ENCODE results near the gene FNDC3A. TPM values are rescaled to one million over a fixed set of nuclear protein-coding genes. Genes with fewer than 3 reads are reported as not detected.

The FNDC3A gene
- total and polyA plus RNA-seq, 2 donors from 2014 or later: 12.5 to 67.8 TPM

DNA sequence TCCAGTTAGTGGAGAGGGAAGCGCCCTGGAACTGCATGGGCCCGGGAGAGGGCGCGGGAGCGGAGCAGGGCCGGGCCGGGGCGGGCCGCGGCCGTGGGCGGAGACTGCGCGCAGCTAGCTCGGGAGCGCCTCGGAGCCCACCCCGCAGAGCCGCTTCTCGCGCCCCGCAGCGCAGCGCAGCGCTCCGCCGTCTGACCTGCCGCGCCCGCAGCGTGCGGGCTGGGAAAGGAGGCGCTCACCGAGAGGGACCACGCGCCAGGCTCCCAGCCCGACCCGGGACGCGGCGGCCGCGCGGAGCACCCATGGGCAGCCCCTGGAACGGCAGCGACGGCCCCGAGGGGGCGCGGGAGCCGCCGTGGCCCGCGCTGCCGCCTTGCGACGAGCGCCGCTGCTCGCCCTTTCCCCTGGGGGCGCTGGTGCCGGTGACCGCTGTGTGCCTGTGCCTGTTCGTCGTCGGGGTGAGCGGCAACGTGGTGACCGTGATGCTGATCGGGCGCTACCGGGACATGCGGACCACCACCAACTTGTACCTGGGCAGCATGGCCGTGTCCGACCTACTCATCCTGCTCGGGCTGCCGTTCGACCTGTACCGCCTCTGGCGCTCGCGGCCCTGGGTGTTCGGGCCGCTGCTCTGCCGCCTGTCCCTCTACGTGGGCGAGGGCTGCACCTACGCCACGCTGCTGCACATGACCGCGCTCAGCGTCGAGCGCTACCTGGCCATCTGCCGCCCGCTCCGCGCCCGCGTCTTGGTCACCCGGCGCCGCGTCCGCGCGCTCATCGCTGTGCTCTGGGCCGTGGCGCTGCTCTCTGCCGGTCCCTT is 244.5 kb downstream of the FNDC3A start, which contains the start of gene MLNR:
TSS of gene MLNR (plus strand) at position 303 of the 820 bp plus-strand sequence. CDS start at position 303, 0 bp downstream.
- intact Hi-C loops (cut with DNase I): no loop called here
- DNase-seq: peak; percentile 50 to 74 (median 69)
- no peak within 1 kb of the TSS for H3K9ac ChIP-seq (ENCODE audit: low read length in 3 of 3)
- peak within 1 kb of the TSS; percentile 17 to 57 (median 49) for H3K4me3 ChIP-seq (ENCODE audit: low read length in 3 of 3)
- FAIRE-seq: no peak
- peaks cover 0 to 9% (median 0%) of the 10 kb centered on the region in 3 donors for H3K4me1 ChIP-seq (ENCODE audit: control insufficient read depth in 2 of 3, insufficient read depth in 2 of 3, low read depth in 1 of 3, low read length in 3 of 3)
- TF ChIP-seq, protein P1, sequence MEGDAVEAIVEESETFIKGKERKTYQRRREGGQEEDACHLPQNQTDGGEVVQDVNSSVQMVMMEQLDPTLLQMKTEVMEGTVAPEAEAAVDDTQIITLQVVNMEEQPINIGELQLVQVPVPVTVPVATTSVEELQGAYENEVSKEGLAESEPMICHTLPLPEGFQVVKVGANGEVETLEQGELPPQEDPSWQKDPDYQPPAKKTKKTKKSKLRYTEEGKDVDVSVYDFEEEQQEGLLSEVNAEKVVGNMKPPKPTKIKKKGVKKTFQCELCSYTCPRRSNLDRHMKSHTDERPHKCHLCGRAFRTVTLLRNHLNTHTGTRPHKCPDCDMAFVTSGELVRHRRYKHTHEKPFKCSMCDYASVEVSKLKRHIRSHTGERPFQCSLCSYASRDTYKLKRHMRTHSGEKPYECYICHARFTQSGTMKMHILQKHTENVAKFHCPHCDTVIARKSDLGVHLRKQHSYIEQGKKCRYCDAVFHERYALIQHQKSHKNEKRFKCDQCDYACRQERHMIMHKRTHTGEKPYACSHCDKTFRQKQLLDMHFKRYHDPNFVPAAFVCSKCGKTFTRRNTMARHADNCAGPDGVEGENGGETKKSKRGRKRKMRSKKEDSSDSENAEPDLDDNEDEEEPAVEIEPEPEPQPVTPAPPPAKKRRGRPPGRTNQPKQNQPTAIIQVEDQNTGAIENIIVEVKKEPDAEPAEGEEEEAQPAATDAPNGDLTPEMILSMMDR (IDR thresholded peaks at IDR 0.05; ENCODE audit: borderline replicate concordance, extremely low read depth, insufficient read depth): peak; percentile 10
- no peaks in the 10 kb centered on the region for H3K9me3 ChIP-seq (ENCODE audit: control insufficient read depth in 2 of 3, insufficient read depth in 1 of 3, low read length in 3 of 3)
- H3K36me3 ChIP-seq (ENCODE audit: control insufficient read depth in 2 of 3, insufficient read depth in 3 of 3, low read length in 3 of 3): no peaks in the 10 kb centered on the region
- peaks cover 29% of the 10 kb centered on the region for H3K27me3 ChIP-seq (ENCODE audit: control insufficient read depth, insufficient read depth, low read length)
- H3K27ac ChIP-seq (ENCODE audit: low read depth in 2 of 2, low read length in 2 of 2): no peak within 1 kb of the TSS

- H3K27ac ChIP-seq (ENCODE audit: low read depth in 2 of 2, low read length in 2 of 2): no peak overlapping the region
- H3K36me3 ChIP-seq (ENCODE audit: control insufficient read depth in 2 of 3, insufficient read depth in 3 of 3, low read length in 3 of 3): no peaks in the 10 kb centered on the region
- H3K9me3 ChIP-seq (ENCODE audit: control insufficient read depth in 2 of 3, insufficient read depth in 1 of 3, low read length in 3 of 3): no peaks in the 10 kb centered on the region
- DNase-seq (peak in 3 of 5 donors; percentile 22 to 38 (median 27)), FAIRE-seq (no peak)
- intact Hi-C loops (cut with DNase I): no loop called here
- H3K9ac ChIP-seq (ENCODE audit: low read length in 3 of 3): no peak overlapping the region
- H3K4me3 ChIP-seq (ENCODE audit: low read length in 3 of 3): peak overlapping the region in 1 of 3 donors; percentile 47
- TF ChIP-seq, protein P1 (IDR thresholded peaks at IDR 0.05; ENCODE audit: borderline replicate concordance, extremely low read depth, insufficient read depth): no peak
- H3K4me1 ChIP-seq (ENCODE audit: control insufficient read depth in 2 of 3, insufficient read depth in 2 of 3, low read depth in 1 of 3, low read length in 3 of 3): peaks cover 0 to 9% (median 0%) of the 10 kb centered on the region in 3 donors
- H3K27me3 ChIP-seq (ENCODE audit: control insufficient read depth, insufficient read depth, low read length): peaks cover 29% of the 10 kb centered on the region
These were observed 245.3 kb downstream of the FNDC3A start for GRCh38 chr13:49220856-49221589.

DNA sequence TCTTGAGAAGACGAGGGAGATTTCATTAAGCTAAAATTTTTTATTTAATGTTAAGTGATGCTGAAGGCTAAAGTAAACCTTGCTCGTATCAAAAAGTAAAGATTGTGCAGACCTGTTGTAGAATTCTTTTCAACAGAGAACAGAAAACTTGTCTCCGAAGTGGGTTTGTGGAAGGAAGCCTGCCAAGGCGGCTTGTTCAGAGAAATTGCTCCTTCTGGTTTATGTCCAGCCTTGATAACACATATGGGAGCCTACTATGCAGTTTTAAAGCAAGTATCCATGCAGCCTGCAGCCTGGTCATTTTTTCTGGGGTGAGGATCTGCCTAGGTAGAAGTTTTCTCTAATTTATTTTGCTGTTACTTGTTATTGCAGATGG is 245.9 kb downstream of the FNDC3A start:
- no peak for FAIRE-seq
- peaks cover 29% of the 10 kb centered on the region for H3K27me3 ChIP-seq (ENCODE audit: control insufficient read depth, insufficient read depth, low read length)
- intact Hi-C loops (cut with DNase I): no loop called here
- DNase-seq: no peak
- H3K4me3 ChIP-seq (ENCODE audit: low read length in 3 of 3): no peak overlapping the region
- peaks cover 0 to 9% (median 0%) of the 10 kb centered on the region in 3 donors for H3K4me1 ChIP-seq (ENCODE audit: control insufficient read depth in 2 of 3, insufficient read depth in 2 of 3, low read depth in 1 of 3, low read length in 3 of 3)
- TF ChIP-seq, protein P1 (IDR thresholded peaks at IDR 0.05; ENCODE audit: borderline replicate concordance, extremely low read depth, insufficient read depth): no peak
- H3K9ac ChIP-seq (ENCODE audit: low read length in 3 of 3): no peak overlapping the region
- no peaks in the 10 kb centered on the region for H3K9me3 ChIP-seq (ENCODE audit: control insufficient read depth in 2 of 3, insufficient read depth in 1 of 3, low read length in 3 of 3)
- no peak overlapping the region for H3K27ac ChIP-seq (ENCODE audit: low read depth in 2 of 2, low read length in 2 of 2)
- H3K36me3 ChIP-seq (ENCODE audit: control insufficient read depth in 2 of 3, insufficient read depth in 3 of 3, low read length in 3 of 3): no peaks in the 10 kb centered on the region
